Liver (tissue), 3 donors: ENCODE data around the gene TMIE.

Source experiments
- EGR1 ChIP-seq, 2 donors: IDR thresholded peaks; 2 replicates each; pipeline ENCODE4 v1.6.1; 2016 to 2018; ENCODE audit warnings: antibody characterized with exemption in 2 of 2, low read depth in 2 of 2
- GABPA ChIP-seq, 2 donors: IDR thresholded peaks in 1 of 2; conservative IDR thresholded peaks in 1 of 2; 2 replicates each; pipeline ENCODE4 v1.6.1; 2016; ENCODE audit warnings: antibody characterized with exemption in 2 of 2, mild to moderate bottlenecking in 1 of 2, moderate library complexity in 1 of 2
- JUND ChIP-seq, 2 donors: IDR thresholded peaks; 2 replicates each; pipeline ENCODE4 v1.6.1; 2016; ENCODE audit warnings: antibody characterized with exemption in 2 of 2
- MAX ChIP-seq: IDR thresholded peaks from 2 replicates; pipeline ENCODE4 v1.6.1; 2016; ENCODE audit warnings: antibody characterized with exemption
- RAD21 ChIP-seq, 2 donors: IDR thresholded peaks; 2 replicates each; pipeline ENCODE4 v1.6.1; 2016; ENCODE audit warnings: antibody characterized with exemption in 2 of 2, mild to moderate bottlenecking in 2 of 2
- SP1 ChIP-seq: IDR thresholded peaks from 2 replicates; pipeline ENCODE4 v1.6.1; 2018; ENCODE audit warnings: antibody characterized with exemption, mild to moderate bottlenecking
- TAF1 ChIP-seq: conservative IDR thresholded peaks from 2 replicates; pipeline ENCODE4 v1.6.1; 2016; ENCODE audit warnings: antibody characterized with exemption, mild to moderate bottlenecking
- YY1 ChIP-seq: IDR thresholded peaks from 2 replicates; pipeline ENCODE4 v1.6.1; 2016; ENCODE audit warnings: antibody characterized with exemption, mild to moderate bottlenecking
- TF ChIP-seq, protein P1 (sequence below): fragments of 150-350 bp; IDR thresholded peaks from 2 replicates; pipeline ENCODE4 v1.5.1; 2017; ENCODE audit warnings: improper control_type of control experiment, low read depth, low read length; ENCODE audit not compliant: missing input control
- TF ChIP-seq, protein P2 (sequence below): IDR thresholded peaks from 2 replicates; pipeline ENCODE4 v1.6.1; 2016; ENCODE audit warnings: antibody characterized with exemption, mild to moderate bottlenecking
- donor health status: healthy.
- donor health status: healthy.

- TF ChIP-seq, protein P1, sequence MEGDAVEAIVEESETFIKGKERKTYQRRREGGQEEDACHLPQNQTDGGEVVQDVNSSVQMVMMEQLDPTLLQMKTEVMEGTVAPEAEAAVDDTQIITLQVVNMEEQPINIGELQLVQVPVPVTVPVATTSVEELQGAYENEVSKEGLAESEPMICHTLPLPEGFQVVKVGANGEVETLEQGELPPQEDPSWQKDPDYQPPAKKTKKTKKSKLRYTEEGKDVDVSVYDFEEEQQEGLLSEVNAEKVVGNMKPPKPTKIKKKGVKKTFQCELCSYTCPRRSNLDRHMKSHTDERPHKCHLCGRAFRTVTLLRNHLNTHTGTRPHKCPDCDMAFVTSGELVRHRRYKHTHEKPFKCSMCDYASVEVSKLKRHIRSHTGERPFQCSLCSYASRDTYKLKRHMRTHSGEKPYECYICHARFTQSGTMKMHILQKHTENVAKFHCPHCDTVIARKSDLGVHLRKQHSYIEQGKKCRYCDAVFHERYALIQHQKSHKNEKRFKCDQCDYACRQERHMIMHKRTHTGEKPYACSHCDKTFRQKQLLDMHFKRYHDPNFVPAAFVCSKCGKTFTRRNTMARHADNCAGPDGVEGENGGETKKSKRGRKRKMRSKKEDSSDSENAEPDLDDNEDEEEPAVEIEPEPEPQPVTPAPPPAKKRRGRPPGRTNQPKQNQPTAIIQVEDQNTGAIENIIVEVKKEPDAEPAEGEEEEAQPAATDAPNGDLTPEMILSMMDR = no peak
- no peak for TF ChIP-seq TAF1
- TF ChIP-seq, protein P2, sequence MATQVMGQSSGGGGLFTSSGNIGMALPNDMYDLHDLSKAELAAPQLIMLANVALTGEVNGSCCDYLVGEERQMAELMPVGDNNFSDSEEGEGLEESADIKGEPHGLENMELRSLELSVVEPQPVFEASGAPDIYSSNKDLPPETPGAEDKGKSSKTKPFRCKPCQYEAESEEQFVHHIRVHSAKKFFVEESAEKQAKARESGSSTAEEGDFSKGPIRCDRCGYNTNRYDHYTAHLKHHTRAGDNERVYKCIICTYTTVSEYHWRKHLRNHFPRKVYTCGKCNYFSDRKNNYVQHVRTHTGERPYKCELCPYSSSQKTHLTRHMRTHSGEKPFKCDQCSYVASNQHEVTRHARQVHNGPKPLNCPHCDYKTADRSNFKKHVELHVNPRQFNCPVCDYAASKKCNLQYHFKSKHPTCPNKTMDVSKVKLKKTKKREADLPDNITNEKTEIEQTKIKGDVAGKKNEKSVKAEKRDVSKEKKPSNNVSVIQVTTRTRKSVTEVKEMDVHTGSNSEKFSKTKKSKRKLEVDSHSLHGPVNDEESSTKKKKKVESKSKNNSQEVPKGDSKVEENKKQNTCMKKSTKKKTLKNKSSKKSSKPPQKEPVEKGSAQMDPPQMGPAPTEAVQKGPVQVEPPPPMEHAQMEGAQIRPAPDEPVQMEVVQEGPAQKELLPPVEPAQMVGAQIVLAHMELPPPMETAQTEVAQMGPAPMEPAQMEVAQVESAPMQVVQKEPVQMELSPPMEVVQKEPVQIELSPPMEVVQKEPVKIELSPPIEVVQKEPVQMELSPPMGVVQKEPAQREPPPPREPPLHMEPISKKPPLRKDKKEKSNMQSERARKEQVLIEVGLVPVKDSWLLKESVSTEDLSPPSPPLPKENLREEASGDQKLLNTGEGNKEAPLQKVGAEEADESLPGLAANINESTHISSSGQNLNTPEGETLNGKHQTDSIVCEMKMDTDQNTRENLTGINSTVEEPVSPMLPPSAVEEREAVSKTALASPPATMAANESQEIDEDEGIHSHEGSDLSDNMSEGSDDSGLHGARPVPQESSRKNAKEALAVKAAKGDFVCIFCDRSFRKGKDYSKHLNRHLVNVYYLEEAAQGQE = no peak
- TF ChIP-seq MAX = no peak
- no peak for TF ChIP-seq GABPA (IDR thresholded peaks at IDR 0.05 in 1 of 2, conservative IDR thresholded peaks at IDR 0.05 in 1 of 2)
- TF ChIP-seq RAD21 (IDR thresholded peaks at IDR 0.05) = no peak
- TF ChIP-seq YY1 = no peak
- no peak for TF ChIP-seq SP1
- TF ChIP-seq JUND (IDR thresholded peaks at IDR 0.05) = no peak
- no peak for TF ChIP-seq EGR1 (IDR thresholded peaks at IDR 0.05; ENCODE audit: low read depth in 2 of 2)
These were observed 20.8 kb upstream of the TMIE start for GRCh38 chr3:46680298-46680826.
